Measurements from ENCODE around the gene DDX20. TPM values are rescaled to one million over a fixed set of nuclear protein-coding genes. Genes with fewer than 3 reads are reported as not detected.

DDX20 gene
- polyA plus RNA-seq (2013, experiment 1 of 2): 8.2 TPM
- polyA plus RNA-seq (2013, experiment 2 of 2): 9.0 TPM

- peak within 1 kb of the TSS in 1 of 2 experiments; percentile 90 for H3K14ac ChIP-seq (ENCODE audit: low read length in 2 of 2)
- peaks cover 3% of the 10 kb centered on the region for H3K4me1 ChIP-seq (ENCODE audit: control insufficient read depth, insufficient read depth, low read depth, low read length)
- peak within 1 kb of the TSS in 1 of 2 experiments; percentile 90 for H3K23ac ChIP-seq (ENCODE audit: low read length in 2 of 2)
- H3K79me1 ChIP-seq (replicated peaks; ENCODE audit: low read length, poor library complexity, severe bottlenecking): peaks cover 9% of the 10 kb centered on the region
- peak within 1 kb of the TSS; percentile 83 for H3K4me2 ChIP-seq (ENCODE audit: low read length, poor library complexity, severe bottlenecking)
- peak within 1 kb of the TSS; percentile 90 for H3K27ac ChIP-seq (ENCODE audit: low read length, poor library complexity, severe bottlenecking)
- peak within 1 kb of the TSS; percentile 94 to 98 for H3K18ac ChIP-seq (ENCODE audit: low read depth in 1 of 2, low read length in 2 of 2)
- H2BK5ac ChIP-seq (ENCODE audit: low read depth, low read length, poor library complexity, severe bottlenecking): no peak within 1 kb of the TSS
- H3K4me3 ChIP-seq (ENCODE audit: insufficient read depth in 1 of 2, low read depth in 1 of 2, low read length in 2 of 2): peak within 1 kb of the TSS; percentile 89 to 96
- H4K8ac ChIP-seq (ENCODE audit: low read length): peak within 1 kb of the TSS; percentile 89
- H3K9me3 ChIP-seq (ENCODE audit: control insufficient read depth, low read length): no peaks in the 10 kb centered on the region
- no peaks in the 10 kb centered on the region for H3K27me3 ChIP-seq (ENCODE audit: control insufficient read depth in 1 of 2, insufficient read depth in 1 of 2, low read length in 2 of 2)
- peak within 1 kb of the TSS; percentile 36 to 89 for H3K4ac ChIP-seq (ENCODE audit: low read depth in 1 of 2, low read length in 2 of 2)
- WGBS: 1% methylated on average over 67 of the region's 67 CpGs
- H3K36me3 ChIP-seq (ENCODE audit: control insufficient read depth in 1 of 2, insufficient read depth in 2 of 2, low read depth in 1 of 2, low read length in 2 of 2): peaks cover 6 to 19% of the 10 kb centered on the region in 2 experiments
- peak within 1 kb of the TSS; percentile 97 for H2BK15ac ChIP-seq (ENCODE audit: low read depth, poor library complexity, severe bottlenecking)
- H2AFZ ChIP-seq (ENCODE audit: low read depth, low read length): peak within 1 kb of the TSS; percentile 97
- peak within 1 kb of the TSS; percentile 35 for H2BK120ac ChIP-seq (ENCODE audit: low read depth, low read length)
- DNase-seq: peak; percentile 99
- H4K91ac ChIP-seq (ENCODE audit: low read length): peak within 1 kb of the TSS; percentile 95
- no peak within 1 kb of the TSS for H2AK5ac ChIP-seq (ENCODE audit: low read length, severe bottlenecking)
- H3K9ac ChIP-seq (ENCODE audit: low read length): peak within 1 kb of the TSS; percentile 93
- peak within 1 kb of the TSS in 1 of 2 experiments; percentile 34 for H2BK12ac ChIP-seq (ENCODE audit: low read length in 2 of 2)
These were observed at the start of gene DDX20 for GRCh38 chr1:111755331-111756123. TSS of gene DDX20 (plus strand) at chr1:111755901. CDS start at chr1:111755925, 24 bp downstream.

GRCh38 chr1:111706921-111707320 lies 48.8 kb upstream of the DDX20 start:
- H2AK5ac ChIP-seq (ENCODE audit: low read length, severe bottlenecking): no peak overlapping the region
- no peak overlapping the region for H3K4me3 ChIP-seq (ENCODE audit: insufficient read depth in 1 of 2, low read depth in 1 of 2, low read length in 2 of 2)
- H4K91ac ChIP-seq (ENCODE audit: low read length): no peak overlapping the region
- peaks cover 8% of the 10 kb centered on the region for H3K79me1 ChIP-seq (replicated peaks; ENCODE audit: low read length, poor library complexity, severe bottlenecking)
- peak overlapping the region; percentile 28 for H3K9ac ChIP-seq (ENCODE audit: low read length)
- H2AFZ ChIP-seq (ENCODE audit: low read depth, low read length): no peak overlapping the region
- peaks cover 7% of the 10 kb centered on the region for H3K4me1 ChIP-seq (ENCODE audit: control insufficient read depth, insufficient read depth, low read depth, low read length)
- 17% methylated on average over 1 of the region's 2 CpGs for WGBS
- H3K9me3 ChIP-seq (ENCODE audit: control insufficient read depth, low read length): no peaks in the 10 kb centered on the region
- no peak overlapping the region for H3K4ac ChIP-seq (ENCODE audit: low read depth in 1 of 2, low read length in 2 of 2)
- H2BK15ac ChIP-seq (ENCODE audit: low read depth, poor library complexity, severe bottlenecking): no peak overlapping the region
- H2BK120ac ChIP-seq (ENCODE audit: low read depth, low read length): no peak overlapping the region
- no peak overlapping the region for H4K8ac ChIP-seq (ENCODE audit: low read length)
- H2BK5ac ChIP-seq (ENCODE audit: low read depth, low read length, poor library complexity, severe bottlenecking): no peak overlapping the region
- DNase-seq: peak; percentile 62
- H3K27me3 ChIP-seq (ENCODE audit: control insufficient read depth in 1 of 2, insufficient read depth in 1 of 2, low read length in 2 of 2): no peaks in the 10 kb centered on the region
- H3K27ac ChIP-seq (ENCODE audit: low read length, poor library complexity, severe bottlenecking): no peak overlapping the region
- no peak overlapping the region for H3K23ac ChIP-seq (ENCODE audit: low read length in 2 of 2)
- H3K14ac ChIP-seq (ENCODE audit: low read length in 2 of 2): no peak overlapping the region
- H2BK12ac ChIP-seq (ENCODE audit: low read length in 2 of 2): no peak overlapping the region
- H3K4me2 ChIP-seq (ENCODE audit: low read length, poor library complexity, severe bottlenecking): no peak overlapping the region
- H3K36me3 ChIP-seq (ENCODE audit: control insufficient read depth in 1 of 2, insufficient read depth in 2 of 2, low read depth in 1 of 2, low read length in 2 of 2): peaks cover 5 to 90% of the 10 kb centered on the region in 2 experiments
- no peak overlapping the region for H3K18ac ChIP-seq (ENCODE audit: low read depth in 1 of 2, low read length in 2 of 2)

DNA sequence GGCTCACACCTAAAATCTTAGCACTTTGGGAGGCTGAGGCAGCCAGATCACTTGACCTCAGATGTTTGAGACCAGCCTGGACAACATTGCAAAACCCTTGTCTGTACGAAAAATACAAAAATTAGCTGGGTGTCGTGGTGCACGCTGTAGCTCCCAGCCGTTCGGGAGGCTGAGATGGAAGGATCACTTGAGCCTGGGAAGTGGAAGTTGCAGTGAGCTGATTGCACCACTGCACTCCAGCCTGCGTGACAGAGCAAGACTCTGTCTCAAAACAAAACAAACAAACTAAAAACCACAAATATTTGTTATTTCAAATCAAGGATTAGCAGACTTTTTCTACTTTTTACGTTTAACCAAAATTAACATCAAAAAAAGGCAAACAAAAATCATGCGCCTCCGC lies 47.8 kb upstream of the DDX20 start:
- no peak overlapping the region for H2BK15ac ChIP-seq (ENCODE audit: low read depth, poor library complexity, severe bottlenecking)
- H3K79me1 ChIP-seq (replicated peaks; ENCODE audit: low read length, poor library complexity, severe bottlenecking): peaks cover 5% of the 10 kb centered on the region
- H3K14ac ChIP-seq (ENCODE audit: low read length in 2 of 2): no peak overlapping the region
- no peak overlapping the region for H3K18ac ChIP-seq (ENCODE audit: low read depth in 1 of 2, low read length in 2 of 2)
- no peaks in the 10 kb centered on the region for H3K9me3 ChIP-seq (ENCODE audit: control insufficient read depth, low read length)
- H2AK5ac ChIP-seq (ENCODE audit: low read length, severe bottlenecking): no peak overlapping the region
- H3K27me3 ChIP-seq (ENCODE audit: control insufficient read depth in 1 of 2, insufficient read depth in 1 of 2, low read length in 2 of 2): no peaks in the 10 kb centered on the region
- H3K36me3 ChIP-seq (ENCODE audit: control insufficient read depth in 1 of 2, insufficient read depth in 2 of 2, low read depth in 1 of 2, low read length in 2 of 2): peaks cover 5 to 91% of the 10 kb centered on the region in 2 experiments
- H2BK120ac ChIP-seq (ENCODE audit: low read depth, low read length): no peak overlapping the region
- no peak overlapping the region for H3K27ac ChIP-seq (ENCODE audit: low read length, poor library complexity, severe bottlenecking)
- 18% methylated on average over 8 of the region's 9 CpGs for WGBS
- no peak overlapping the region for H3K23ac ChIP-seq (ENCODE audit: low read length in 2 of 2)
- H3K4me3 ChIP-seq (ENCODE audit: insufficient read depth in 1 of 2, low read depth in 1 of 2, low read length in 2 of 2): no peak overlapping the region
- no peak overlapping the region for H3K9ac ChIP-seq (ENCODE audit: low read length)
- H3K4me1 ChIP-seq (ENCODE audit: control insufficient read depth, insufficient read depth, low read depth, low read length): peaks cover 7% of the 10 kb centered on the region
- H4K91ac ChIP-seq (ENCODE audit: low read length): no peak overlapping the region
- no peak overlapping the region for H2BK12ac ChIP-seq (ENCODE audit: low read length in 2 of 2)
- H3K4ac ChIP-seq (ENCODE audit: low read depth in 1 of 2, low read length in 2 of 2): no peak overlapping the region
- DNase-seq: peak; percentile 95
- H2BK5ac ChIP-seq (ENCODE audit: low read depth, low read length, poor library complexity, severe bottlenecking): no peak overlapping the region
- H3K4me2 ChIP-seq (ENCODE audit: low read length, poor library complexity, severe bottlenecking): no peak overlapping the region
- H2AFZ ChIP-seq (ENCODE audit: low read depth, low read length): no peak overlapping the region
- H4K8ac ChIP-seq (ENCODE audit: low read length): no peak overlapping the region

DNA sequence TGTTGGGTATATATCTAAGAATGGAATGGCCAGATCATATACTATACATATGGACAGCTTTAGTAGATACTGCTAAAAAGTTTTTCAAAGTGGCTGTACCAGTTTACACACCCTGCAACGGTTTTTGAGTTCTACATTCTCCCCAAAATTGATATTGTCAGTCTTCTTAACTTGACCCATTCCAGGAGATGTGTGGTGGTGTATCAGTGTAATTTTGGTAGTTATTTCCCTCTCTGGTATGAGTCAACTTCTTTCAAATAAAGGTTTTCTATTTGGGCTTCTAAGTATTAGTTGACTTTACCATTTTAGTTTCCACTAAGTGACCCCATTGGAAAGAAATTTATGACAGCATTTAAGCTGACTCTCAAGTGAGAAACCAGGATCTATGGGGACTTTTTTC lies 45.7 kb upstream of the DDX20 start:
- Histone ChIP-seq H3K27ac (ENCODE audit: low read length, poor library complexity, severe bottlenecking) (no peak overlapping the region), H3K27me3 (ENCODE audit: control insufficient read depth in 1 of 2, insufficient read depth in 1 of 2, low read length in 2 of 2) (no peaks in the 10 kb centered on the region), H3K4me2 (ENCODE audit: low read length, poor library complexity, severe bottlenecking) (no peak overlapping the region), H3K4me1 (ENCODE audit: control insufficient read depth, insufficient read depth, low read depth, low read length) (peaks cover 6% of the 10 kb centered on the region), H2BK120ac (ENCODE audit: low read depth, low read length) (no peak overlapping the region), H4K8ac (ENCODE audit: low read length) (no peak overlapping the region), H3K79me1 (replicated peaks; ENCODE audit: low read length, poor library complexity, severe bottlenecking) (peaks cover 5% of the 10 kb centered on the region), H3K4ac (ENCODE audit: low read depth in 1 of 2, low read length in 2 of 2) (no peak overlapping the region), H2AFZ (ENCODE audit: low read depth, low read length) (no peak overlapping the region), H2AK5ac (ENCODE audit: low read length, severe bottlenecking) (no peak overlapping the region), H3K9me3 (ENCODE audit: control insufficient read depth, low read length) (no peaks in the 10 kb centered on the region), H2BK12ac (ENCODE audit: low read length in 2 of 2) (no peak overlapping the region), H2BK5ac (ENCODE audit: low read depth, low read length, poor library complexity, severe bottlenecking) (no peak overlapping the region), H3K9ac (ENCODE audit: low read length) (no peak overlapping the region), H3K23ac (ENCODE audit: low read length in 2 of 2) (no peak overlapping the region), H2BK15ac (ENCODE audit: low read depth, poor library complexity, severe bottlenecking) (no peak overlapping the region), H4K91ac (ENCODE audit: low read length) (no peak overlapping the region), H3K18ac (ENCODE audit: low read depth in 1 of 2, low read length in 2 of 2) (no peak overlapping the region), H3K4me3 (ENCODE audit: insufficient read depth in 1 of 2, low read depth in 1 of 2, low read length in 2 of 2) (no peak overlapping the region), H3K14ac (ENCODE audit: low read length in 2 of 2) (no peak overlapping the region), H3K36me3 (ENCODE audit: control insufficient read depth in 1 of 2, insufficient read depth in 2 of 2, low read depth in 1 of 2, low read length in 2 of 2) (peaks cover 3 to 80% of the 10 kb centered on the region in 2 experiments)
- no CpG with 5 or more reads among the region's 1 CpG for WGBS
- no peak for DNase-seq
